Right ventricle myocardium inferior (tissue), 1 donor: ENCODE results near the gene ARF3. TPM values are rescaled to one million over a fixed set of nuclear protein-coding genes. Genes with fewer than 3 reads are reported as not detected.
A peak's percentile ranks its signal among the peaks of the same experiment; 100 is the strongest.

Source experiments
- ATAC-seq: fragments of 200-7000 bp; cut with Tn5 transposase; one replicate; pipeline ENCODE4 v1.9.1; 2020; ENCODE audit warnings: mild to moderate bottlenecking, moderate library complexity
- DNase-seq: peaks from one replicate; pipeline ENCODE4 v3.0.0; 2021; ENCODE audit errors: missing footprints
- intact Hi-C: fragments of 100-400 bp; cut with DNase I; formaldehyde crosslinking; loops from one replicate; pipeline ENCODE4 v1.11.0; 2022
- total RNA-seq: library from RNA; stranded (reverse); fragmentation: NEBNext Ultra II Directional; extraction: Animal tissue kit (Norgen Biotek cat#: 25700); gene quantifications from one replicate; pipeline ENCODE4 v1.2.1, GENCODE V29; 2021
- donor health status: DM: no; HTN: yes; CAD: no; lungs with severe emphysema.

The ARF3 gene
- total RNA-seq, 1 donor from 2014 or later, result 49.6 TPM

DNA sequence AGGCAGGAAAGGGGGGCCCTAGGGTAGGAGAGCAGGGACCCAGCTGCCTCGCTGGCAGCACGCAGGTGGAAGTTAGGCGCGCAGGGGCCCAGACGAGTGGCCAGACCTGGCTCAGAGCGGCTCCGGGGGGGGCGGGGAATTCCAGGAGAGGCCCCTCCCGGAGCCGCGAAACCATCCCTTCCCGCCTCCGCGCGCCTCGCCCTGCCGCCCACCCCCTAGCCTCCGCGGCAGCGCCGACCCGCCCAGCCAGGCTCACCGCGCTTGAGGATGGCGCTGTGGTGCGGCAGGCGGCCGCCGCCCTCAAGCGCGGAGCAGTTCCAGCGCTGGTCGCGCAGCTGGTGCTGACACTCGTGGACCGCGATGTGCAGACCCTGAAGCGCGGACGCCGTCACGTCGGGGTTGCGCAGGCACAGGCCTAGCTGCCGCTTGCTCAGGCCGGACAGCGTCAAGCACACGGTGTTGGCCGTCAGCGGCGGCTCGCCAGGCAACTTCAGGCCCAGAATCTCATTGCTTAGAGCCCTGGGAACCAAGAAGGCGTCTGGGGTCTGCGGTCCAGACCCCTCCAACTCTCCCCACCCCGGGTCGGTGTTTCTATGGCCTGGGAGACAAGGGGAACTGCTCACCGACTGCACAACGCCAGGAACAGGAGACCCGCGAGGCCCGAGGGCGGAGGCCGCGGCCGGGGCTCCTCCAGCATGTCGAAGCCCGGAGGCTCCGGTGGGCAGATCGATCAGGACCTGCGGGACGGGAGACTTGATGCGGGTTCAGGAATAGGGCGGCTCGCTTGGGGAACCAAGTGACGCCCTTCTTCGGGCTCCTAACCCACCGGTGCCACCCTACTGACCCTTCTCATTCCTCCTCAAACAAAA is 12.8 kb upstream of the ARF3 start:
- ATAC-seq (no peak), DNase-seq (no peak)
- intact Hi-C loops, result no loop called here

DNA sequence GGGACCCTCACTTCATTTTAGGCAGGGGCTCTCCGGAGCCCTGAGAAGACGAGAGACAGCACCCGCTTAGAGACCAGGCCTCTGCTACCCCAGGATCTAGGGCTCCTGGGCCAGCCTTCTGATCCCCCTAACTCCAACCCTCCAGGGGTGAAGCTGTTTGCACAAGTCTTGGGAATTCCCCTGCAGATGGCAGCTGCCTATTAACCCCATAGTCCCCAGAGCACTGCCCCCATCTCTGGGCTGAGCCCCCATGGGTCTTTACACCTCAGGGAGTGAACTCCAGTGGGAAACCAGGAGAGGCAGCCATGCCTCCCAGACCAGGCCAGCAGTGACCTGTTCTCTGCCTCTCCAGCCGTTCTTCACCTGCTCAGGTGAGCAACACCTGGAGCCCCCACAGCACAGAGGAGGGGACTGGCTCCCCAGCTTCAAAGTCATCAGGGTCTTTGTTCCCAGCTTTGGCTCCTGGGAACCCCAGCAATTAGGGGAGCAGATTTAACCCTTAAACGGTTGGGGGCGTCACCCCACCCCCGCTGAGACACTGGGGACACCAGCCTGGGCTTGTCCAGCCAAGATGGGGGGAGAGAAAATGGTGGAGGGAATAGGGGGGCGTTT is 12.0 kb upstream of the ARF3 start:
- intact Hi-C loops, result no loop called here
- no peak for DNase-seq
- no peak for ATAC-seq

DNA sequence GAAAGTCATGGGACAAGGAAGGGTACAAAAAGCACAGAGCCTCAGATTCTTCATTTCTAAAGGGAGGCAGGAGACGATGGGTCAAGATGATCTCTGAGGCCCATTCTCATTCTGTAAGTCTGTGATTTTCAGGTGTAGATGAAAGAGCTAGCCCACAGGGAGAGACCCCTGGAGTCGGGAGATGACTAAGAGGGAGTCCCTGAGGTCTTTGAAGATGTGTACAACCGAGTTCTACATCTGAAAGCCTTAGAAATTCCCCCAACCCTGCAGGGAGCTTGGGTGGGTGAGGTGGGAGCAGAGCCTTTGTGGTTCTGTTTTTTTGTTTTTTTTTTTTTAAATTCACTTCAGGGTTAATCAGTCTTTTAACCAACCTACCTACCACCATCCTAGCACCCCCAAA is 11.2 kb upstream of the ARF3 start:
- ATAC-seq, result no peak
- intact Hi-C loops, result no loop called here
- no peak for DNase-seq

DNA sequence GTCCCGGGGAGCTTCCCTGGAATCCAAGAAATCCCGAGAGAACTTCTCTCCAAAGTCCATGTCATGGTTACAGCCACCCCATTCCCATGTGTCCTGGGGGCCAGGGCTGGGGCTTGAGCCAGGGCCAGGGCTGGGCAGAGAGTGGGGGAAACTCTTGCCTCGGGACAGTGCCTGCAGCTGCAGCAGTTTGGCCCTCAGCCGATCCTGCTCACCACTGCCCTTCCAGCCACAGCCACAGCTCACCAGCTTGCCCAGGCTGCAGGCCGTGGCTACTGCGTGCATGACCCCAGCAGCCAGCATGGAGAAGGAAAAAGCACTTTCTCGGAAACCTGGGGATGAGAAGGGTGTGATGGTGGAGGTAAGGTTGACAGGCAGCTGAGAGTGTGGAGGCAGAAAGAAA is 10.7 kb upstream of the ARF3 start:
- ATAC-seq (no peak), DNase-seq (no peak)
- intact Hi-C loops, result no loop called here

- no peak for DNase-seq
- no peak for ATAC-seq
- intact Hi-C loops, result no loop called here
Observed at GRCh38 chr12:48966177-48966895, 9.0 kb upstream of the ARF3 start.

GRCh38 chr12:48965298-48965838 is 8.1 kb upstream of the ARF3 start:
- DNase-seq, result no peak
- no peak for ATAC-seq
- intact Hi-C loops, result no loop called here

GRCh38 chr12:48961801-48962200 is 4.5 kb upstream of the ARF3 start:
- DNase-seq, result no peak
- no peak for ATAC-seq
- intact Hi-C loops, result no loop called here

DNA sequence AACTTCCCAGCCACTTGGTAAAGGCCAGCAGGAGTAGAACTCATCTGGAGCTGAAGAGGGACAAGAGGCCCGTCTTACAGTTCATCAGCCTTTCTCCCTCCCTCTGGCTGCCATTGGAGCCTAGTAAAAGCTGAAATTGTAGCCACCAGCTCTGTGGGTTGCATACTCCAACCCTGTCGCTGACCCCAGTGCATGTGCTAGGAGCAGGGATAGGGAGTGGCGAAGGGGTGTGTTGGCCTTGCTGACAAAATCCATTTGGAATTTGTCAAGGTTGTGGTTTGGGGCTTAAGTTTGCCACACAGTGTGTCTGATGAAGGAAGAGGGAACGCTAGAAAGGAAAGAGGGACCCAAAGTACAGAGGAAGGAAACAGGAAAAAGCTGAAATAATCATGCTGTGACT is 4.0 kb upstream of the ARF3 start:
- intact Hi-C loops, result no loop called here
- no peak for ATAC-seq
- DNase-seq, result no peak

DNA sequence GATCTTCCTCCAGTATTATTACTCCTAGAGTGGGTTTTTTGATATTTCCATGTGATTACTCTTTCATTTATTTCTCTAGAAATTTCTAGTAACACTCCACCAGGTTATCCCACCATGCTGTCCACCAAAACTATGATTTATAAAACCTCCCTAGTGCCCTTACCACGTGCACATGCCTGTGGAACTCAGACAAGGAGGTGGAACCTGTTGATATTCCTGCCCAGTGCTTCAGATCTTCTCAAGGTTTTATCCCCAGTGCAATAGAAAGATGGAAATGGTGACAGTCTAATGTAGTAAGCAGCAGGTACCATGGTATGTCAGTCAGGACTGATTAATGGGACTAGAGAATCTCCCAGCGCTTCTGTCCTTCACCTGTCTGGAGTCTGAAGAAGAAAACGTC is 3.5 kb upstream of the ARF3 start:
- no peak for DNase-seq
- intact Hi-C loops, result no loop called here
- ATAC-seq, result no peak

- no peak for ATAC-seq
Observed at GRCh38 chr12:48958049-48958388, 732 bp upstream of the ARF3 start.

GRCh38 chr12:48956279-48957140 is 777 bp downstream of the ARF3 start:
- intact Hi-C loops, result no loop called here
- ATAC-seq, result peak; percentile 92
- peak; percentile 91 for DNase-seq

More at GRCh38 chr12:48958049-48958388, 732 bp upstream of the ARF3 start:
- intact Hi-C loops, result no loop called here
- no peak for DNase-seq

DNA sequence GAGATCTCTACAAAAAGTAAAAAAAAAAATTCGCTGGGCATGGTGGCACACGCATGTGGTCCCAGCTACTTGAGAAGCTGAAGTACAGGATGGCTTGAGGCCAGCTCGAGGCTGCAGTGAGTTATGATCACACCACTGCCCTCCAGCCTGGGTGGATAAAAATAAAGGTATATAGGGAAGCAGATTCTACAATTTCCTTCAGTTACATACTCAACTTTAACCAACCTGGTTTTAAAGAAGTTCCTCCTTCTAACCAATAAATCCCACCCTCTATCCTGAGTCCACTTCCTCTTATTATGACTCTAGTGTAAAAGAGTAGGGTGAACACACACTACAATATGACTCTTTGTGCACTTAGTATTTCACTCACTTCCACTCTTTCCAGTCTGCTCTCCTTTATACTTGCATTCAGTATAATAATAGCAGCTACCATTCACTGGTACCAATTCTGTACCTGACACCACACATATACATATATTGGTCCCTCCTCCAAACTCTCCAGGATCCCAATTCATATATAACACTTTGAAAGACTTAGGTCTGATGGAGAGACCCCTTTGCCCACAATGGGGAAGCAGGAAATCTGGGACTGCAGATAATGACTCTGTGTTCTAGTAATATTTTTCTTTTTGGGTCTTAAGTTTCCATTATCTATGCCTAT is 2.3 kb downstream of the ARF3 start:
- intact Hi-C loops, result no loop called here
- no peak for DNase-seq
- no peak for ATAC-seq

DNA sequence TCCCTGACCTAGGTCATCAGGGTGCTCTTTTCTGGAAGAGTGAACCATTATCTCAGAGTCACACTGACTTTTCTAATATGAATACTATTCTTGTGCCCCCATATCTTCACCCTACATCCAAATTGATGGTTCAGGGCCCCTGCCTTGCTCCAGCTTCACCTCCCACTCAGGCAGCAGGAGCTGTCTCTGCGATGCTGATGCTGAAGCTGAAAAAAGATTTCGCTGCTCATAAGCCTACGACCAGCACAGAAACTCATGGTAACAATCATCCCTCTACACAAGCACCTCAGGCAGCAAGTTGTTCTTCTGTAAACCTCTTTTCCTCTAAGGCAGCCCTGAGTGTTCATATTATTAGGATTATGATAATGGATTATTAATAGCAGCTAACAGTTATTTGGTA is 3.2 kb downstream of the ARF3 start:
- ATAC-seq, result no peak
- intact Hi-C loops, result no loop called here
- no peak for DNase-seq

DNA sequence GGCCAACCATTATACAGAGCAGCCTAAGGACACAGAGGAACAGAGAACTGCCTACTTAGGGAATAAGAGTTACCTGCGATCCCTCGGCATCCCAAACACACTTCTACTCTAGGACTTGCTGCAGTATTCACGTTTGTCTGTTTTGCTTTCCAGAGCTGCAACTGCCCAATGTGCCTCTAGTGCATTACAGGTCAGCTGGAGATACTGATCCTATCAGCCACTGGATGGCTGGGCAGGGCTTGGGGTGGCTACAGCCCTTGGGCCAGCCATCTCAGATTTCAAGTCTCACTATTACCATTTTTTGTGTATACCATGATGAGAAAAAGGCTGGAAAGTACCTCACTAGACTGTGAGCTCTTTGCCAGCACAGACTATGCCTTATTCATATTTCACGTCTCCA is 4.6 kb downstream of the ARF3 start:
- intact Hi-C loops, result no loop called here
- DNase-seq (no peak), ATAC-seq (no peak)

DNA sequence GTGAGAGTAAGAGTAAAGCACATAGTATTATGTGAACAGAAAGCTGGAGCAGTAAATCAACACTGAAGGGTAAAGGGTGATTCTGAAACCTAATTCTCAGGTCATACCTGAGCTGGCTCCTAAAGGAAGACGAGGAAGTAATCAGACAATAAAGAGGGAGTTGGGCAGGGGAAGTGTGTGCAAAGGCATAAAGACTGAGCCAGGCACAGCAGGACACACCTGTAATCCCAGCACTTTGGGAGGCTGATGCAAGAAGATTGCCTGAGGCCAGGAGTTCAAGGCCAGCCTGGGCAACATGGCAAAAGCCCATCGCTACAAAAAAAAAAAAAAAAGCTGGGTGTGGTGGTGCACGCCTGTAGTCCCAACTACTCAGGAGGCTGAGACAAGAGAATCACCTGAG is 9.6 kb downstream of the ARF3 start:
- DNase-seq (no peak), ATAC-seq (no peak)
- intact Hi-C loops, result no loop called here

DNA sequence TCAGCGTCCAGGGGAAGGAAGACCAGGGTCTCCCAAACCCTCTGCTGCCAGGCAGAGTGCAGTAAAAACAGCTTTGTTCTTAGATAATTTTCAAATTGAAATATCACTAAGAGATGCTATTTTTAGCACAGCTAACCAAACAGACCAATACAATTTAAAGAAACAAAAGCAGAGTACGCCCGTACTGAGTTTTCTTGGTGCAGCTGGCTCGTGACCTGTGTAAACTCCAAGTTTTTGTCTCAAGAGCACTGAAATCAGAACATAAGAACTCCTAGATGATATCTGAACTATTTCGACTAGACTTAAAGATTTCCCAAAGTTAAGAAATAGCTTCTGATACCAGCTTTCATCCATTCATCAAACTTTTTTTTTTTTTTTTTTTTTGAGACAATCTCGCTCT is 10.3 kb downstream of the ARF3 start:
- intact Hi-C loops, result no loop called here
- DNase-seq, result no peak
- ATAC-seq, result no peak

- intact Hi-C loops, result no loop called here
- DNase-seq (no peak), ATAC-seq (no peak)
Observed at GRCh38 chr12:48946205-48946604, 11.1 kb downstream of the ARF3 start.

DNA sequence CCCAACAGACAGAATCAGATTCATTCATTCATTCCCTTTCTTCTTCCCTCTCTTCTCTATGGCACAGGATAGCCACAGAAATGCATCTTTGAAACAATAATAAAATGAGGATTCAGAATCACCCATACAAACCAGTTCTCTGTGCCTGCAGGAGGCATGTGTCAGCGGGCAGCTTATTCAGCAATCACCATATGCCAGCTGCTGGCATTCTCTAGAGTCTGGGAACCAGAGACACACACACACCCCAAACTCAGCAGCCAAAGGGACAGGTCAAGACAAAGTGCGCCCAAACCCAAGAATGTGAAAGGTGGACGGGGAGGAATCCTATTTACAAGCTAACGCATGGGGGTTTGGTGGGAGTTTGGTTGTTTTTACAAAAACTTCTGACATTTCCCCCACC is 14.1 kb downstream of the ARF3 start:
- intact Hi-C loops, result no loop called here
- ATAC-seq, result no peak
- DNase-seq, result no peak
